HFFc6 (cell line): ENCODE results near the gene DHRS12. TPM values are rescaled to one million over a fixed set of nuclear protein-coding genes. Genes with fewer than 3 reads are reported as not detected.
A peak's percentile ranks its signal among the peaks of the same experiment; 100 is the strongest.

ENCODE experiments used
- DNase-seq: peaks from one replicate; pipeline ENCODE4 v3.0.0-alpha.2; 2018
- H3K27ac Mint-ChIP-seq: 2 replicates; pipeline ENCODE4 v1.8.0; 2020; ENCODE audit warnings: mild to moderate bottlenecking, mixed read lengths
- H3K27me3 Mint-ChIP-seq: 2 replicates; pipeline ENCODE4 v1.8.0; 2021; ENCODE audit warnings: mild to moderate bottlenecking, moderate library complexity, mixed read lengths; ENCODE audit not compliant: insufficient read depth
- H3K36me3 Mint-ChIP-seq: 2 replicates; pipeline ENCODE4 v1.8.0; 2021; ENCODE audit warnings: low read depth, mixed read lengths
- H3K4me1 Mint-ChIP-seq: 2 replicates; pipeline ENCODE4 v1.8.0; 2020; ENCODE audit warnings: low read depth, mixed read lengths
- H3K4me3 Mint-ChIP-seq: 2 replicates; pipeline ENCODE4 v1.8.0; 2020; ENCODE audit warnings: mild to moderate bottlenecking, moderate library complexity, mixed read lengths
- H3K9me3 Mint-ChIP-seq: 2 replicates; pipeline ENCODE4 v1.8.0; 2020; ENCODE audit warnings: mild to moderate bottlenecking, mixed read lengths
- CTCF ChIP-seq: fragments of 200-600 bp; sonication (generic); IDR thresholded peaks from 2 replicates; pipeline ENCODE4 v1.5.0; 2021; ENCODE audit warnings: antibody characterized with exemption, mild to moderate bottlenecking
- total RNA-seq, 6 experiments: library from RNA; stranded (reverse); fragmentation: NEBNext Ultra II Directional; extraction: Animal tissue kit (Norgen Biotek cat#: 25700); gene quantifications; 2 replicates in 1 of 6; 3 replicates in 5 of 6; pipeline ENCODE4 v1.2.3, GENCODE V29; 2021

Gene DHRS12
- total RNA-seq, 6 experiments from 2014 or later: 1.9 to 2.7 (median 2.4) TPM

GRCh38 chr13:51805925-51806324, 2.0 kb upstream of the DHRS12 start:
- no peak for DNase-seq
- Mint-ChIP-seq H3K4me3 (no peak overlapping the region), H3K9me3 (no peaks in the 10 kb centered on the region), H3K27ac (no peak overlapping the region), H3K4me1 (peaks cover 30% of the 10 kb centered on the region), H3K36me3 (no peaks in the 10 kb centered on the region), H3K27me3 (peaks cover 3% of the 10 kb centered on the region)
- no peak for TF ChIP-seq CTCF

DNA sequence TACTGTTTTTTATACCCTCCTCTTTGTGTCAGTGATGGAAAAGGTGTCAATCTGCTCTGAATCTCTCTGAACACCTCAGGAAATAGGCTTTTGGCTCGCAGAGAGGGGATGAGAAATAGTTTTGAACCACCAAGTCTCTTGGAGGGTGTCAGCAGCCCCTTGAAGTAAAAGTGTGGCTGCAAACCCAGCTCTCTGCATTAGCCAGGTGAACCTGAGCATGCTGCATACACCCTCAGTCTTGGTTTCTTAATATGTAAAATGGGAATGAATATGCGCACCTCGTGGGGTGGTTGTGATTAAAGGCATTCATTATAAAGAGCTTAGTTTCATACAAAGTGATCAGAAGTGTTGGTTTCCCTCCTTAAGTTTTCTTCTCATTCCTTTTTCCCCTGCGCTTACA, 1.4 kb upstream of the DHRS12 start:
- no peaks in the 10 kb centered on the region for H3K9me3 Mint-ChIP-seq
- H3K27ac Mint-ChIP-seq: no peak overlapping the region; the same call in 1 of the 2 replicates
- DNase-seq: no peak
- H3K36me3 Mint-ChIP-seq: no peaks in the 10 kb centered on the region
- peak overlapping the region; percentile 85; the same call in 1 of the 2 replicates for H3K4me3 Mint-ChIP-seq
- TF ChIP-seq CTCF: no peak
- peaks cover 30% of the 10 kb centered on the region for H3K4me1 Mint-ChIP-seq
- peaks cover 3% of the 10 kb centered on the region for H3K27me3 Mint-ChIP-seq

- Mint-ChIP-seq H3K4me1 (peaks cover 30% of the 10 kb centered on the region), H3K4me3 (peak overlapping the region; percentile 85), H3K27me3 (peaks cover 6% of the 10 kb centered on the region), H3K36me3 (no peaks in the 10 kb centered on the region), H3K9me3 (no peaks in the 10 kb centered on the region), H3K27ac (peak overlapping the region; percentile 70)
- no peak for TF ChIP-seq CTCF
- no peak for DNase-seq
Observed at GRCh38 chr13:51804295-51805172, 571 bp upstream of the DHRS12 start.

DNA sequence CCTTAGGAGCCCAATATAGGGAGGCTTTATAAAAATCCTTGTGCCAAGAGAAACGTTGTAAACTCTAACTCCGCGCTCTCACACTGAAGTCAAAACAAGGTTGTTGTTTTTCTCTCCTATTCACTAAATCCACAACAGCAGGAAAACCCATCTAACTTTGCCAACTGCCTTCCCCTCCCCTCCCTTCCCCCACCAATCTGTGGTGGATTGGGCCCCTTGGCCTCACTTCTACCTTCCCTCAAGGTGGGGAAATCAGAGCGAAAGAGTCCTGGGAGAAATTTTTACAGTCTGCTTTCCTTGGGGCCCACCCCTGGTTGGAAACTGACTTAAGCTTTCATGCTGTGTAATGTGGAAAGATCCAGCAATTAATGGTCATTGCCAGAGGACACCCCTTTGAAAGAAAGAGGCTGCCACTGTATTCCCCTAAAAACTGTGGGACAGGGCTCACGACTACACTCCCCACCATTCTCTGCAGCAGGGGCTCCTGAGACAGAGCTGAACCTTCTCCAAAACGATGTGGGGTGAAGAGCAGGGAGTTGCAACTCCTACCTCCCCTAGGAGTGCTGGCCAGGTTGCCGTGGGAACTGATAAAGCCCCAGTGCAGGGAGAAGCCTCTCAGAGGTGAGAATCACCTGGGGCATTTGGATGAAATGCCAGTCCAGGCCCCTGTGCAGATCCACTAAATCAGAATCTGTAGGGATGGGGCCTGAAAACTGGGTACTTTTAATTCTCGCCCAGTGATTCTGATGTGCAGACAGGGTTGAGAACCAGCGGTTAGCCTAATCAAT, 1.1 kb downstream of the DHRS12 start:
- Mint-ChIP-seq H3K4me3 (peak overlapping the region; percentile 92), H3K9me3 (no peaks in the 10 kb centered on the region), H3K4me1 (peaks cover 30% of the 10 kb centered on the region), H3K36me3 (no peaks in the 10 kb centered on the region), H3K27me3 (peaks cover 11% of the 10 kb centered on the region), H3K27ac (peak overlapping the region; percentile 97)
- no peak for DNase-seq
- no peak for TF ChIP-seq CTCF

DNA sequence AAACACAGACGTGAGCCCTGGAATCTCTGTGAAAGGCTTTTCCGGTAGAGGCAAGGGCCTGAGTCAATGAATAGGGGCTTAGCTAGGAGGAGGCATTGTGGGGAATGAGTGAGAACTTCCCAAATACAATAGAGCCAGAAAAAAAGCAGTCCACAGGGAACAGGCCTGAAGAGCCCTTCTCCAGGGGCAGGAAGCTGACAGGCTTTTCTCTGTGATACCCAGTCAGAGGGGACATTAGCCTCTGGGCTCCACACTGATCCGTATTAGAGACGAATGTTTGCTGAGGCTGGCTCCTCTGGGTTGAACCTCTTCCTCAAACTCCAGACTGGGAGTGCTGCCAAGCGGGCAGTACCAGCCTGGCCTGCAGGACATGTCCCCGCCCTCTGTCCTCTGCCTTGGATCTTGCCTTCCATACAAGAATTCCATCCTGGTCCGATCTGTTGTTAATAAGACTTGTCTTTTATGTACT, 2.3 kb downstream of the DHRS12 start:
- H3K36me3 Mint-ChIP-seq: no peaks in the 10 kb centered on the region
- H3K27me3 Mint-ChIP-seq: peaks cover 11% of the 10 kb centered on the region
- peaks cover 30% of the 10 kb centered on the region for H3K4me1 Mint-ChIP-seq
- no peak for DNase-seq
- no peak for TF ChIP-seq CTCF
- peak overlapping the region; percentile 97 for H3K27ac Mint-ChIP-seq
- no peaks in the 10 kb centered on the region for H3K9me3 Mint-ChIP-seq
- H3K4me3 Mint-ChIP-seq: no peak overlapping the region
